HT-29 (cell line): Measurements from ENCODE around the gene NKAPL. TPM values are rescaled to one million over a fixed set of nuclear protein-coding genes. Genes with fewer than 3 reads are reported as not detected.

ENCODE experiments used
- DNase-seq: peaks from one replicate; pipeline ENCODE4 v3.0.0-alpha.2; 2015; ENCODE audit warnings: low spot score
- total RNA-seq: library from RNA; depleted of rRNA; stranded (reverse); fragments of >200 nt; shearing (Covaris generic); gene quantifications from 2 replicates; pipeline ENCODE4 v1.2.3, GENCODE V29; 2014; rRNA removed

The NKAPL gene
- not detected in 2 replicates for total RNA-seq

DNA sequence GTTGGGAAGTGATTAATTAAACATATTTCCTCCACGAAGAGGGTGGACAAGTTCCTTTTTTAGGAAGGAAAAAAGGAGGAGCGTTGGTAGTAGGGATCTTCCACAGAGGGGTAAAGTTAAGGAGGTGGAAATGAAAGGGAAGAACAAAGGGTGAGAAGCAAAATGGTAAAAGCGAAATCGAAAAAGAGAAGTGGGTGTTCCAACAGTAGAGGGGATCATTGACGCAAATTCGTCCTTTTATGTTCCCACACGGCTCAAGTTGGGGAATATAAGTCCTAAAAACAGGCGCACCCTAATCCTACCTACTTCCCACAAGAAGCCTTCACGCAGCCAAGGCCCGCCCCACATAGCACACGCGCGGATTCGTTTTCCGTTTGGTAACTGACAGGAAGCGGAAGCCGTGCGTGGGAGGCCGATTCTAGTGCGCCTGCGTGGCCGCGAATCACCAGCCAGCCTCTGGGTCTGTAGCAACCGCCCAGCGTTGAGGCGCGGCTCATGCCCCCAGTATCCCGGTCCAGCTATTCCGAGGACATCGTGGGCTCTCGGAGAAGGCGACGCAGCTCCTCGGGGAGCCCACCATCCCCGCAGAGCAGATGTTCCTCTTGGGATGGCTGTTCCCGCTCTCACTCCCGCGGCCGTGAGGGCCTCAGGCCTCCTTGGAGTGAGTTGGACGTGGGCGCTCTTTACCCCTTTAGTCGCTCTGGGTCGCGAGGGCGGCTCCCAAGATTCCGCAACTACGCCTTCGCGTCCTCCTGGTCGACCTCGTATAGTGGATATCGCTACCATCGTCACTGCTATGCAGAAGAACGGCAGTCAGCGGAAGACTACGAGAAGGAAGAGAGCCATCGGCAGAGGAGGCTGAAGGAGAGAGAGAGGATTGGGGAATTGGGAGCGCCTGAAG lies at the start of gene NKAPL:
Gene NKAPL (plus strand): TSS at position 421 of the 901 bp plus-strand sequence. CDS start 75 bp downstream, at position 496.
- no peak for DNase-seq

DNA sequence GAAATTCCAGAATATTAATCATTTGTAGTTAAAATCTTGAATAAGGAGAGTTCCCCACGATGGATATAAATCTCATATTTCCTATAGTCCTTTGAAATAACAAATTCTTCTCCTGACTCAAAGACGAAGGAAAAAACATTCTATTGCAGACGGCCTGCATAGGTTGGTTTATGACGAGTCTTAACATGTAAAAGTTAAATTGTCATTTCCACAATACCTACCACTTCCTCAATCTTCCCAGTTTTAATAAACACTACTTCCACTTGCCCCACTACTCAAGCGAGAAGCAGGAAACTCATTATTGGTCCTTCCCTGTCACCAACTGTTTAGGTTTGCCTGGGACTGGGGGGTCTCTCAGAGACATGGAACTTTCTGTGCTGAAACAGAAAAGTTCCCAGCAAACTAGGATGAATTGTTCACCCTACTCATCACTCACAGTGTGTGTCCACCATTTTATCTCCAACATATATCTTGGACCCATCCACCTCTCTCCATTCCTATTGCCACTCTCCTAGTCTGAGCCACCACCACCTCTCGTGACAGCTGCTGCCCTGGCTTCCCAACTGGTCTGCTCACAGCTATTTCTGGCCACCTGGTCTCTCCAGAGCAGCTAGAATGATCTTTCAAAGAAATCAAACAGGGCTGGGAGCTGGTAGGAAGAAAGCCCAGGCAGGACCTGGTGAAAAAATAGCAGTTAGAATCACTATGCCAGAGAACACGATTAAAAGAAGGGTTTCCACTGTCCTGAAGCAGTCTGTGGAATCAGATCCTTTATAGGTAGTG lies 49.2 kb upstream of the NKAPL start:
- no peak for DNase-seq

DNA sequence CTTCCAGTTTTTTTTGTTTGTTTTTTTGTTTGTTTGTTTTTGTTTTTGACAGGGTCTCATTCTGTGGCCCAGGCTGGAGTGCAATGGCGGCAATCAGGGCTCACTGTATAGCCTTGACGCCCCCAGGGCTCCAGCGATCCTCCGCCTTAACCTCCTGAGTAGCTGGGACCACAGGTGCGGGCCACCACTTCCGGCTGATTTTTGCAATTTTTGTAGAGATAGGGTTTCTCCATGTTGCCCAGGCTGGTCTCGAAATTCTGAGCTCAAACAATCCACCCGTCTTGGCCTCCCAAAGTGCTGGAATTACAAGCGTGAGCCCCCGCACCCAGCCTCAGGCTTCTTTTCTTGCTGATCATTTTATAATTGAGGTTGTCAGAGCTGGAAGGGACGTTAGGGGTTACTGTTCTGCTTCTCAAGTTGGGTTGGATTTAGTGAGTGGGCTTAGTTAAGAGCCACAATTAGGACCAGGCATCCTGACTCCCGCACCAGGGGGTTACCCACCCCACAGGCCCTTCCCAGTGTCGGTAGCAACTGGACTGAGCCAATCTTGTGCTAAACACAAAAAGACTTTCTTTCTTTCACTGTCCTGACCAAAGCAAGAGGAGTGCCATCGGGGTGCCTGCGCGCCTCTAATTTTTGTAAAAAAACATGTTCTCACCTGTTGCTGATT lies 47.1 kb upstream of the NKAPL start:
- no peak for DNase-seq

DNA sequence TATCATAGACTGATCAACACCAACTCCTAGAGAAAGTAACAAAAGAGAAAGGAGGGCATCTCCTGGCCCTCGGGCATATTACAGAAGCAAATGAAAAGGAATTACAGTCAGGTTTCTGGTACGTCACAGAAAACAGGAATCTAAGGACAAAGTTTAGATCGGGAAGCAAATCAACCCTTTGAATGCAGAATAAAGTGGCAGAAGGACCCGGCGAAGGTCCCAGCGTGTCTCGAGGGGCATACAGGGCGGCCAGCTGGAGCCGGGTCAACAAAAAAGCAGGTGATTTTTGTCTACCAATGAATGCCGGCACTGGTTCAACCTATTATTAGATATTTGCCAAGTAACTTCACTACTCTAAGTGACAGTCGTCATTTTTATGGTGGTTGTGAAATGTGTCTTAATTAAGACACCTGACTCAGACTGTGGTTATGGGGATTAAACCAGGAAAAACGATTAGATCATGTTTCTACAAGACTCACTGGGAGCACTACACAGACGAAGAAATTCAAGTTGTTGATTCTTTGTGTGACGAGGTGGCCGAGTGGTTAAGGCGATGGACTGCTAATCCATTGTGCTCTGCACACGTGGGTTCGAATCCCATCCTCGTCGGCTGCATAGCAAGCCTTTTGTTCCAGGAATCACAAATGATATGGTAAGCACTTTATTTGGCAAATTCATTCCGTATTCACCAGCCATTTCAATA lies 46.4 kb upstream of the NKAPL start:
- DNase-seq: peak; percentile 96

DNA sequence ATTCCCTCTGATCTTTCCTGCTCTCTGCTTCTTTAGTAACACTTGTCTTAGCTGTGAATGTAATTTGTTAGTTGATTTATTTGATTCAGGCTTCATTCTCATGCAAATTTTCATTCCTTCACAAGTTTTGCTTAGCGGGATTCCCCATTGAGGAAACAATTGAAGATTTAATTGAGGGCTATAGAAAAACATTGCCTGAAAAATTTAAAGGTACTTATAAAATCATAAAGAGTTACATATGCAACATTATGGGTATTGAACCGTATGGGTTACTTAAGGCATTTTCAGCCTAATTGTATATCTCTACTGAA lies 45.9 kb upstream of the NKAPL start:
- DNase-seq: no peak

DNA sequence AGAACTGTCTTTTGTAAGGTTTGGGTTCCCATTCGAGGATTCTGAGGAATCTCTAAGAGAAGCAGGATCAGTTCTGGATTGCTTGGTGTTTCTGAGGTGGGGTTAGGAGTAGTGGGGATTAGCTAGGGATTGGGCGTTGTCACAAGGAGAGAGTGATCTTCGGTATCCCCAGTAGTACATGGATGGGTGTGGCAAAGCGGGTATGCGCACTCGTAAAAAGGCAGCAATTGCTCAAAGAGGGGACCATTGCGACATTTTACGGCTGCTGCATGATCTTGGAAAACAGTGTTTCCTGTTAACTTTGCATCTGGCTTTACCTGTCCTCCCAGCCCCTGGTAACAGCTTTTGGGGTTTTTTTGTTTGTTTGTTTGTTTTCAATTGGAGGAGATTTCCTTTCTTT lies 43.7 kb upstream of the NKAPL start:
- no peak for DNase-seq

DNA sequence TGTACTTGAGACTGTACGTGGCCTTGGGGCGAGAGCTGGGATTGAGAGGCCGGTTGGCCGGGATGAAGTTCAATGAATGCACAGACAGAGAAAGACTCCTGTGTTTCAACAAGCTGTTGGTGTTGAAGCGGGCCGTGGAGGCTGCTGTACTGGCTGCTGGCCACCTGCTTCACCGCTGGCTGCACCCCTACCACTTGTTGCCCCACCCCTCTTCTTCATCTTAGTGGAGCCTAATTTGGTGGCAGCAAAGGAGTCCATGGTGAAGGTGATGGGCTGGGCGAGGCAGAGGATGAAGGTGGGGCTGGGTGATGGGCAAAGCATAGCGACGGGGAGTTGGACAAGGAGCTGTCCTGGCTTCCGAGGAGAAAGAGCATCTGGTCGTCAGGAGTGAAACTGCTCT lies 41.2 kb upstream of the NKAPL start:
- DNase-seq: no peak

DNA sequence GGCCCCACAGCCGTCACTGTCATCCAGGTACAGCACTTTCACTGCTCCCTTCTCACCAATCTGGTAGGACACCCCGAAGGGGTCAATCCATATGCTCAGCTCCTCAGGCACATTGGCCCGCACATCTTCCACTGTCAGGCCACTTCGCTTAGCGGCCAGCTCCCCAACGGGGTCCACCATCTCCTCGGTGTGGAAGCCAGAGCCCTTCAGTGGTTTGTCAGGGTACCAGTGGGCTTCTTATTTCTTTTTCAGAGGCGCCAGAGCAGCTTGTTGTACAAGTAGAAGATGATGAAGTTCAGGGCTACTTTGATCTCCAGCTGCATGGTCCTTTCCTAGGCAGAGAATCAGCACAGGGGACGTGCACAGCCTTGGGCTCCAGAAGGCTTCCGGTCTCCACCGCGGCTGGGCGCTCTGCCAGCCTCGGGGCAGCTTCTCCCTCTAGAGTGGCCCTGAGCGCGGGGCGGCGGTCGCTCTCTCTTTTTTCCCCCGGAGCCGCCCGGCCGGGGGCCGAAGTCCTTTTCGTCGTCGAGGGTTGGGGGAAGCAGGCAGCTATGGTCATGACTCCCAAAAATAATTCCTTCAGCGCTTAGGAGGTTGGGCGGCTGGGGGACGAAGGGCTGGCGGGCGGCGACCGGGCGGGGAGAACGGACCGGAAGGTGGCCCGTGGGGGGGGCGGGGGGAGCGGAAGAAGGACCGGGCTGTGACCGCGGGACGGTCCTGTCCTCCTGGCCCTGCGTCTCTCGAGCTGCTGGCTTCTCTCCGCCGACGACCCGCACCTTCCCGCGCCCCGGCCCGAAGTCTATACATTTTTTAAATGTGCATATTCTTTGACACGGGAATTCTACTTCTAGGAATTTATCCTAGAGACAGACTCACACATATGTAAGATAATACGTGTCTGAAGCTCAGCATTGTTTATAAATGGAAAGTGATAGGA lies 40.5 kb upstream of the NKAPL start:
- peak; percentile 77 for DNase-seq

DNA sequence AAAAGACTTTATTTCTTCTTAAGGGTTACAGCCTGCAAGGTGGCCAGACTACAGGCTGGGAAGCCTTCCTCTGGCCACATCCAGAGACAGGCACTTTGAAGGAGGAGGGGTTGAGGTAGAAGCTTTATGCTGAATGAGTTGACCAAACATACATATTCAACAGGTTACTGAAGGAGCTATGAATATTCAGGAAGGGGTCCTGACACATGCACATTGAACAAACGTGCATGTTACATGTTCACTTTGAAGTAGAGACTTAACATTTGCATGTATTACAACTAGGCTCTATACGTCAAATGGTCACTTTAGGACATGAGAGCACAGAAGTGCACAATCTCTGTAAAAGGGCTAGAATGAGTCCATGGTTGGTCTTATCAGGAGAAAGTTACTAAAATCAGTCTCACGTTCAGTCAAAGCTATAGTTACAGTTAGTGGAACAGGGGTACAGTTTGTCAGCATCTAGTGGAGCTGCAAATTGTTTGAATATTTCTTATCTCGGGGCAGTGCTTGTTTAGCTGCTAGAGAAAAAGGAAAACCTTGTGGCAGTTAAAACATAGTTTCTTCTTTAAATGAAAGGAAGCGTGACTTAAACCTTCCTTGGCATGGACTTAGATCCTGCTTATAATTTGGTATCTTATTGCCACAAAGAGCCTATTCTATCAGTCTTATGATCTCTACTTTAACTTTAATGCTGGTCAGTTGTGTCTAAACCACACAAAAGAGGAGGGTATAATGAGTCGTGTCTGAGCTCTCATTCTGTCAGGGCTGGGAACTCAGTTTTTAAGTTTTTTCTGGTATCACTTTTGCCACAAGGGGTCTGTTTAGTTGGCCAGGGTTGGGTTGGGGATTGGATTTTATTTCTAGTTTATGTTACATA lies 38.6 kb upstream of the NKAPL start:
- DNase-seq: no peak

DNA sequence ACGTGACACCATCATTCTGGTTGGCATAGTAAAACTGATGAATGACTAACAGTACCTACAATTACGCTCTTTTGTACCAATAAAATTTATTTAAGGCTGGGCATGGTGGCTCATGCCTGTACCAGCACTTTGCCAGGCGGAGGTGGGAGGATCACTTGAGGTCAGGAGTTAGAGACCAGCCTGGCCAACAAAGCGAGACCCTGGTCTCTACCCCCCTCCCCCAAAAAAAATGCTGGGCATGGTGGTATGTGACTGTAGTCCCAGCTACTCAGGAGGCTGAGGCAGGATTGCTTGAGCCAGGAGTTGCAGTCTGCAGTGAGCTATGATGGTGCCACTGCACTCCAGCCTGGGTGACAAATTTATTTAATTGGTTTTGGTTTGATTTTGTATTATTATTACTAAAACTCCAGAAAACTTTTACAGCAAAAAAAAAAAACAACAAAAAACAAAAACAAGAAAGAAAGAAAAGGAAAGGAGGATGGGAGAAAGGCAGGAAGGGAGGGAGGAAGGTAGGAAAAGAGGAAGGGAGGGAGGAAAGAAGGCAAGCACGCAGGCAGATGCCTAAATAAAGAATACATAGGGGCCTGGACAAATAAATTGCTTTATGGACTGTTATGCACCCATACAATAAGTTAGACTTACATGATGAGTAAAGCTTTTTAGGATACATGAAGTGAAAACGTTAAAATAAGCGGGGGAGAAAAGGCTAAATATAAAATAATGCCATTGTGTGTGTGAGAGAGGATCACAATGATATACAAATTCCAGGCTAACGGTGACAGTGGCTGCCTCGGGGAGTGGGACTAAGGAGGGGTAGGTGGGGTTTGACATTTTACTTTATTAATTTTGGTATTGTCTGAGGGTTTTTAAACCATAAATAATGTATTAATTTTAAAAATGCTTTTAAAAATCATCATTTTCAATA lies 34.7 kb upstream of the NKAPL start:
- DNase-seq: no peak

DNA sequence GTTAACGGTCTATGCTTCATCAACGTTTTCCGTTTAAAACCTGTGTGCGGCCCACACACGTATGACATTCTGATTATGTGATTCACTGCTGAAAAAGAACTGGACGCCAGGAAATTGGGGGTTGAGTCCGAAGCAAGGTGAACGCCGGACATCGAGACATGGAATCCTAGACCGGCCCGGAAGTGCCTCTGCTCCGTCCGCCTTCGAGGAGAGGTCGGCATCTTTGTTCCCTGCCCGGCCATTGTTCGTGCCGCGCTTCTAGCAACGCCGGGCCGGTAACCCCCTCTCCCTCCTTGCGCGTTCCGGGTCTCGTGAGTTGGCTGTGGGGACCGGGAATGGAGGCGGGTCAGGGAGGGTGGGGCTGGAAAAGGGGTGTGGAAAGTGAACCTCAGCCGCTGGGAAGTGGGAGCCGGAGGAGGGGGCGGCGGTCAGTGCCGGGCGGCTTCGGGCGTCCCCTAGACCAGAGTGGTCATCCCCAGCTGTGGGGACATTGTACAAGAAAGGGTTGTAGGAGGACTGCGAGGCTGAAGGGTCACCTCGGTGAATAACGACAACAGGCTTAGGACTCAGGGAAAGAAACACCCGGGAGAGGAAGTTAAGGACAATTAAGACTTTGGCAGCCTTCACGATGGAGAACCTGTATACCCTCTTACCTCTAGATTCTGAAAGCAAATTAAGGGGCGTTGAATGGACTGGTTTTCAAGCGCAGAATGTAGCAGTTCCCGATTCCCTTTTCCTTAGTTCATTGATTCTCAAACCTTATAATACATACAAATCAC lies 33.9 kb upstream of the NKAPL start, which contains the start of gene ZSCAN9:
Gene ZSCAN9 (plus strand): TSS at position 220 of the 779 bp plus-strand sequence. CDS start 1,810 bp downstream, outside the sequence.
- peak; percentile 88 for DNase-seq

DNA sequence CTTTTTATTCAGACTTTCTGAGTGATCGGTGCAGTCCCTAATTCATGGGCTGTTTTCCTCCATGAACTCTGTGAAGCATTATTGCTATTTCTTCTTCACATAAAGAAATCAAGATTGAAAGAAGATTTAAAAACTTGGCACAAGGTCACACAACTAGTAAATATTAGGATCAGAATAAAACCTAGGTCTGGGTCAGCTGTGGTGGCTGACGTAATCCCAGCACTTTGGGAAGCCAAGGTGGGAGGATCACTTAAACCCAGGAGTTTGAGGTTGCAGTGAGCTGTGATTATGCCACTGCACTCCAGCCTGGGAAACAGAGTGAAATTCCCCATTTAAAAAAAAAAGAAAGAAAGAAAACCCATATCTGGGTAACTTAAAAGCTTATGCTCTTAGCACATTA lies 32.6 kb upstream of the NKAPL start:
- DNase-seq: no peak

DNA sequence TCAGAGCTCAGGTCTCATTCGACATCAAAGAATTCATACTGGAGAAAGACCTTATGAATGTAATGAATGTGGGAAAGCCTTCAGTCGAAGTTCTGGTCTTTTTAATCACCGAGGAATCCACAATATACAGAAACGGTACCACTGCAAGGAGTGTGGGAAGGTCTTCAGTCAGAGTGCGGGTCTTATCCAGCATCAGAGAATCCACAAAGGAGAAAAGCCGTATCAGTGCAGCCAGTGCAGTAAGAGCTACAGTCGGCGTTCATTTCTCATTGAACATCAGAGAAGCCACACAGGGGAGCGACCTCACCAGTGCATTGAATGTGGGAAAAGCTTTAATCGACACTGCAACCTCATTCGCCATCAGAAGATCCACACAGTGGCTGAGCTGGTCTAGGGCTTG lies 26.3 kb upstream of the NKAPL start:
- no peak for DNase-seq

DNA sequence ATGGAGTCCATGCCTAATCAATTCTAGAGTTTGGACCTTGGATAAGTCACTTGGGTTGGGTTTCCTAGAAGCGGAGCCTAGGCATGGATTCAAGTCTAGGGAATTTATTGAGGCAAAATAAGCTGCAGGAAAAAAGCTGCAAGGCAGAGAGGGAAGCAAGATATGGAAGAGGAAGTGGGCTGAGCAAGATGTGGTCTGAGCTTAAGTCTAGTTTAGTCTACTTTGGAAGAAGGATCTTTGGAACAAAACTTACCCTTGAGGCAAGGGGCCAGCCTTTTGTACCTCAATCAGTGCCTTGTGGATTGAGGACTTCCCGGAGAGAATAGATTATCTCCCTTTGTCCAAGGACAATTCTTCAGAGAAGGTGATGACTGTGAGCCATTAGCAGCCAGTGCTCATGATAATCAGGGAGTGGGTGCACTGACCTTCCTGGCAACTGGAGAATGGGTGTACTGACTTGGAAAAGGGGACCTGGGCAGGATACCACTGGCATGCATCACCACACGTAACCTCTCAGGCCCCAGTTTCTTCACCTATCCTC lies 23.1 kb upstream of the NKAPL start:
- DNase-seq: no peak

DNA sequence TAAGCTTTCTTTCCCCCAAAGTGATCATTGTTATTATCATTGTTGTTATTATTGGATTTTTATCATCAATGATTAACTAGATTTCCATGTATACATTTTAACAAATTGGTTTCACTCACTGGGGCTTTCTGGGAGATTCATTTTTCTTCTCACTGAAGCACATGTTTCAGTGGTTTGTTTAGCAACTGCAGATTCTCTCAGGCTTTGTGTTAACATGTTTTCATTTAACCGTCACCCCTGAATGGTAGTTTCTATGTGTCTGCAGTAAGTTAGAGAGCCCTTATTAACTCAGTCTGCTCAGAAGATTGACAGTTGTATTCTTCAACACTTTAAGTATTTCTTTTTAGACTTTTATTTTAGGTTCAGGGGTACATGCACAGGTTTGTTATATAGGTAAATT lies 19.5 kb upstream of the NKAPL start:
- DNase-seq: no peak

DNA sequence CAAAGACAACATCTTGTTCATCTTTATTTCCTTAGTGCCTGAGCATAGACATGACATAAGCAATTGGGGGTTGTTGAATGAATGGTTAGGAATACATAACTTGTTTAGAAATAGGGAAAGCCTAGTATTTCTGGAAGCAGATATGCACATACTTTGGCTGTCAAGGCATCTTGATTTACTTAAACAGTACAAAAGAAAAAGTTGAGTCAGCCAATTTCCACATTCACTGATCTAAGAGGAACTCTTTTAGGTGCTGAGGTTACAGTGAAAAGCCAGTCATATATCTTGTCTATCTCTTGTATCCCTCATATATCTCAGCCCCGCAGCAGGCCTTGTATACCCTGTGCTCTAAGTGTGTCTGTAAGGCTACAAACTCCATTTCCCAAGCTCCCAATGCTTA lies 18.6 kb upstream of the NKAPL start:
- no peak for DNase-seq

DNA sequence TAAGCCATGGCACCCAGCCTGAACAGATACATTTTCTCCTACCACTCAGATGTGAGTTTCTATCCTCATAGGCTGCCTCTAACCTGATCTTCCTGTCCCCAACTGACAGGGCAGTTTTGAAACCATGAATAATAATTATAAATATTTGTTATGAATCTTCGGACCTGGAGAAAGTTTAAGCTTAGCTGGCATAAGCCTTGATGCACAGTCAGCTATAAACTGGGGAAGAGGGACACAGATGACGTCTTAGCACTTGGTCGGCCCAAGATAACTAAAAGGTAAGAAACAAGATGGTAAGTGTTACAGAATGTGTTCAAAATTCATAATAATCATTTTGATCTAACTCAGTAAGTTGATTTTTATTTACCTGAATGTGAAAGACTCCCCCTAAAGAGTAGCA lies 15.2 kb upstream of the NKAPL start:
- no peak for DNase-seq
